ENCODE data around the gene STAG3. TPM values are rescaled to one million over a fixed set of nuclear protein-coding genes. Genes with fewer than 3 reads are reported as not detected.
A peak's percentile ranks its signal among the peaks of the same experiment; 100 is the strongest.
"Not testable (repeated sequence)": the region's sequence is repeated elsewhere in the genome, so short reads cannot be mapped to it uniquely, and the experiment has no call there.

The STAG3 gene
- total RNA-seq, 1 donor from 2014 or later = 0.36 TPM

DNA sequence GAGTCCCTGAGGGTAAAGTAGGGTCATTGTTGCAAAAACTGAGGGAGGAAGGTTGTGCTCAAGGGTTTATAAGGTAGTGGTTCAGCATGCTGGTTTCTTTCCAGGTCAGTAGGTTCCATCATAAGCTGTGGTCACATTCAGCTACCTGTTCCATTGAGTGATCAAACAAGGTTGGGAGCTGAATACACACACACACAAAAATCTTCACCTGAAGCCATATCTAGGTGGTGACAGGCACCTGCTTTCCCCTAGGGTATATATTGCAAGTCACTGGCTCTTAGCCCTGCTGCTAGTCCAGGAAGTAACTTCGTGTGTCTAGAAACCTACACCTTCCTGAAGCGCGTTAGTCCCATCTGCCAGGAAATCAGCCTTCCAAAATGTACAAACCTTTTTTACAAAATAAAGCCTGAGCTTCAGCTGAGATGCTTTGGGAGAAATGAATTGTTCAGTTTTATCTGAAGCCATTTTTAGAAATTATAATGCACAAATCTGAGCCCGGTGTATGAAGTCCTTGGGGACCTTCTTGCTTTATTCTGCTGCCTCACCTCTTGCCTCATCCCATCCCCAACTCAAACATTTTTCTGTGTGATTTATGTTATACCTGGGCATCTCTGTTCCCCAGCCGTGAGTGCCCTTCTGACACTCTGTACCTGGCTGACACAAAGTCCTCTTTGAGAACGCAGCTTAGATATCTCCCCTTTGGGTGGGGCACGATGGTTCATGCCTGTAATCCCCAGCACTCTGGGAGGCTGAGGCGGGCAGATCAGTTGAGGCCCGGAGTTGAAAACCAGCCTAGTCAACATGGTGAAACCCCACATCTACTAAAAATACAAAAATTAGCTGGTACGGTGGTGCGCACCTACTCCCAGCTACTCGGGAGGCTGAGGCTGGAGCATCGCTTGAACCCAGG is 39.6 kb upstream of the STAG3 start:
- Histone ChIP-seq H3K4me1 (ENCODE audit: insufficient read depth, low read length) (no peaks in the 10 kb centered on the region), H3K27ac (ENCODE audit: low read depth, low read length) (no peak overlapping the region), H4K20me1 (ENCODE audit: insufficient read depth, low read length) (no peaks in the 10 kb centered on the region), H3K9me3 (ENCODE audit: insufficient read depth, low read depth, low read length) (no peaks in the 10 kb centered on the region), H3K9ac (ENCODE audit: low read length) (no peak overlapping the region), H3K36me3 (ENCODE audit: insufficient read depth, low read length) (no peaks in the 10 kb centered on the region), H3K79me2 (ENCODE audit: insufficient read depth, low read length) (no peaks in the 10 kb centered on the region), H2AFZ (ENCODE audit: low read depth, low read length) (no peak overlapping the region), H3K4me2 (ENCODE audit: low read length) (no peak overlapping the region), H3K4me3 (ENCODE audit: insufficient read depth, low read depth, low read length) (no peak overlapping the region), H3K27me3 (ENCODE audit: insufficient read depth, low read length) (peaks cover 2% of the 10 kb centered on the region)
- H3K4me1 Mint-ChIP-seq (ENCODE audit: low read depth, unreplicated experiment) = peaks cover 2% of the 10 kb centered on the region
- H3K27me3 Mint-ChIP-seq (ENCODE audit: low read depth, unreplicated experiment) = peaks cover 9% of the 10 kb centered on the region
- no peak for FAIRE-seq
- no peak overlapping the region for H3K27ac Mint-ChIP-seq (ENCODE audit: unreplicated experiment)
- no peak for TF ChIP-seq EZH2 (IDR thresholded peaks at IDR 0.05; ENCODE audit: insufficient read depth, low read length)
- TF ChIP-seq, protein P1, sequence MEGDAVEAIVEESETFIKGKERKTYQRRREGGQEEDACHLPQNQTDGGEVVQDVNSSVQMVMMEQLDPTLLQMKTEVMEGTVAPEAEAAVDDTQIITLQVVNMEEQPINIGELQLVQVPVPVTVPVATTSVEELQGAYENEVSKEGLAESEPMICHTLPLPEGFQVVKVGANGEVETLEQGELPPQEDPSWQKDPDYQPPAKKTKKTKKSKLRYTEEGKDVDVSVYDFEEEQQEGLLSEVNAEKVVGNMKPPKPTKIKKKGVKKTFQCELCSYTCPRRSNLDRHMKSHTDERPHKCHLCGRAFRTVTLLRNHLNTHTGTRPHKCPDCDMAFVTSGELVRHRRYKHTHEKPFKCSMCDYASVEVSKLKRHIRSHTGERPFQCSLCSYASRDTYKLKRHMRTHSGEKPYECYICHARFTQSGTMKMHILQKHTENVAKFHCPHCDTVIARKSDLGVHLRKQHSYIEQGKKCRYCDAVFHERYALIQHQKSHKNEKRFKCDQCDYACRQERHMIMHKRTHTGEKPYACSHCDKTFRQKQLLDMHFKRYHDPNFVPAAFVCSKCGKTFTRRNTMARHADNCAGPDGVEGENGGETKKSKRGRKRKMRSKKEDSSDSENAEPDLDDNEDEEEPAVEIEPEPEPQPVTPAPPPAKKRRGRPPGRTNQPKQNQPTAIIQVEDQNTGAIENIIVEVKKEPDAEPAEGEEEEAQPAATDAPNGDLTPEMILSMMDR (IDR thresholded peaks at IDR 0.05; ENCODE audit: insufficient read depth, low read depth, low read length) = no peak
- DNase-seq (ENCODE audit: low read depth) = no peak
- H3K9me3 Mint-ChIP-seq (ENCODE audit: unreplicated experiment) = no peaks in the 10 kb centered on the region
- H3K36me3 Mint-ChIP-seq (ENCODE audit: low read depth, unreplicated experiment) = no peaks in the 10 kb centered on the region
- no peak overlapping the region for H3K4me3 Mint-ChIP-seq (ENCODE audit: unreplicated experiment)

DNA sequence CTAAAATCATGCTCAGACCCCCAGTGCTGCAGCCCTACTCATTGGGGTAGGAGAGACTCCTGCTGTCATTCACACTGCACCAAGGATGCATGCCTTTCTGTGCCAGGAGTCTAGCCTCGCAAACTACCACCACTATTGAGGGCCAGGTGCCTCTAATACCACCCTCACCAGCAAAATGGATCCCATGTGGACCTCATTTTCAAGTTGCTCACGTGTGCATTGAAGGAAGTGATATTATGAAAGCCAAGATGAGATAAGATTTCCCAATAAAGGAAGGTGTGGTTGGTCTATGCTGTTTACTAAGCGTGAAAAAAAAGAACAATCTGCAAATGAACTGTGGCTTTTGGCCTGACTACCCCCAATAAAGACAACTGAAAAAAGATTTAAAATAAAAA is 36.2 kb upstream of the STAG3 start:
- TF ChIP-seq, protein P1 (IDR thresholded peaks at IDR 0.05; ENCODE audit: insufficient read depth, low read depth, low read length) = no peak
- no peak for TF ChIP-seq EZH2 (IDR thresholded peaks at IDR 0.05; ENCODE audit: insufficient read depth, low read length)
- no peak overlapping the region for H2AFZ ChIP-seq (ENCODE audit: low read depth, low read length)
- Mint-ChIP-seq H3K27ac (ENCODE audit: unreplicated experiment) (no peak overlapping the region), H3K27me3 (ENCODE audit: low read depth, unreplicated experiment) (peaks cover 2% of the 10 kb centered on the region), H3K9me3 (ENCODE audit: unreplicated experiment) (no peaks in the 10 kb centered on the region), H3K36me3 (ENCODE audit: low read depth, unreplicated experiment) (no peaks in the 10 kb centered on the region), H3K4me1 (ENCODE audit: low read depth, unreplicated experiment) (peaks cover 2% of the 10 kb centered on the region), H3K4me3 (ENCODE audit: unreplicated experiment) (no peak overlapping the region)
- no peaks in the 10 kb centered on the region for H3K79me2 ChIP-seq (ENCODE audit: insufficient read depth, low read length)
- H3K4me3 ChIP-seq (ENCODE audit: insufficient read depth, low read depth, low read length) = no peak overlapping the region
- H3K36me3 ChIP-seq (ENCODE audit: insufficient read depth, low read length) = no peaks in the 10 kb centered on the region
- H3K4me2 ChIP-seq (ENCODE audit: low read length) = no peak overlapping the region
- H3K27me3 ChIP-seq (ENCODE audit: insufficient read depth, low read length) = no peaks in the 10 kb centered on the region
- H3K9ac ChIP-seq (ENCODE audit: low read length) = no peak overlapping the region
- H3K27ac ChIP-seq (ENCODE audit: low read depth, low read length) = no peak overlapping the region
- DNase-seq (ENCODE audit: low read depth) (no peak), FAIRE-seq (no peak)
- no peaks in the 10 kb centered on the region for H3K4me1 ChIP-seq (ENCODE audit: insufficient read depth, low read length)
- H3K9me3 ChIP-seq (ENCODE audit: insufficient read depth, low read depth, low read length) = no peaks in the 10 kb centered on the region
- no peaks in the 10 kb centered on the region for H4K20me1 ChIP-seq (ENCODE audit: insufficient read depth, low read length)

DNA sequence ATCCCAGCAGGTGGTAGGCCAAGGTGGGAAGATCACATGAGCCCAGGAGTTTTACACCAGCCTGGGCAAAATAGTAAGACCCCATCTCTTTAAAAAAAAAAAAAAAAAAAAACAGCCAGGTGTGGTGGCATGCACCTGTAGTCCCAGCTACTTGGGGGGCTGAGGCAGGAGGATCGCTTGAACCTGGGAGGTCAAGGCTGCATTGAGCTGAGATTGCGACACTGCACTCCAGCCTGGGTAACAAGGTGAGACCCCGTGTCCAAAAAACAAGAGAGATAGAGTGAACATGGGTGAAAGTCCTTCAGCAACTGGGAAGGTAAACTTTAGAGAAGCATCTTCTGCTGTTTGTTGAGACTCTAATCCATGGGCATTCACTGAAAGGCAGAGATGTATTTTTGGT is 35.3 kb upstream of the STAG3 start:
- Histone ChIP-seq H3K79me2 (ENCODE audit: insufficient read depth, low read length) (no peaks in the 10 kb centered on the region), H2AFZ (ENCODE audit: low read depth, low read length) (no peak overlapping the region)
- H3K9me3 Mint-ChIP-seq (ENCODE audit: unreplicated experiment) = no peaks in the 10 kb centered on the region

DNA sequence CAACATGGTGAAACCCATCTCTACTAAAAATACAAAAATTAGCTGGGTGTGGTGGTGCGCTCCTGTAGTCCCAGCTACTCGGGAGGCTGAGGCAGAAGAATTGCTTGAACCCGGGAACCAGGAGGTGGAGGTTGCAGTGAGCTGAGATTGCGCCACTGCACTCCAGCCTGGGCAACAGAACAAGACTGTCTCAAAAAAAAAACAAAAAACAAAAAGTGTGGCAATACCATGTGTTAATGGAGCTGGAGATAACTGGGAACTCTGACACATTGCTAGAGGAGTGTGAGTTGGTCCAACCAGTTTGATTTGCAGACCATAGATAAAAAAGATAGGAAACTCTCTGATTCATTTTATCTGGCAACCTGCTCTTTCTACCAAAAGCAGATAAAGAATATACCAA is 31.4 kb upstream of the STAG3 start:
- H3K9ac ChIP-seq (ENCODE audit: low read length); H3K27me3 Mint-ChIP-seq (ENCODE audit: low read depth, unreplicated experiment); H3K4me1 Mint-ChIP-seq (ENCODE audit: low read depth, unreplicated experiment); H3K4me3 Mint-ChIP-seq (ENCODE audit: unreplicated experiment); H3K4me2 ChIP-seq (ENCODE audit: low read length); H3K27me3 ChIP-seq (ENCODE audit: insufficient read depth, low read length); H3K4me3 ChIP-seq (ENCODE audit: insufficient read depth, low read depth, low read length); H3K27ac ChIP-seq (ENCODE audit: low read depth, low read length); H3K4me1 ChIP-seq (ENCODE audit: insufficient read depth, low read length); H3K9me3 ChIP-seq (ENCODE audit: insufficient read depth, low read depth, low read length); H4K20me1 ChIP-seq (ENCODE audit: insufficient read depth, low read length); H3K36me3 Mint-ChIP-seq (ENCODE audit: low read depth, unreplicated experiment); H3K36me3 ChIP-seq (ENCODE audit: insufficient read depth, low read length); H2AFZ ChIP-seq (ENCODE audit: low read depth, low read length); H3K27ac Mint-ChIP-seq (ENCODE audit: unreplicated experiment); H3K9me3 Mint-ChIP-seq (ENCODE audit: unreplicated experiment); FAIRE-seq: not testable (repeated sequence)
- peak; percentile 77 for DNase-seq (ENCODE audit: low read depth)
- H3K79me2 ChIP-seq (ENCODE audit: insufficient read depth, low read length) = peaks cover 17% of the 10 kb centered on the region

More for the DNA sequence above, 35.3 kb upstream of the STAG3 start:
- H3K27me3 Mint-ChIP-seq (ENCODE audit: low read depth, unreplicated experiment) = peaks cover 2% of the 10 kb centered on the region
- no peaks in the 10 kb centered on the region for H3K9me3 ChIP-seq (ENCODE audit: insufficient read depth, low read depth, low read length)
- H3K27ac ChIP-seq (ENCODE audit: low read depth, low read length) = no peak overlapping the region
- no peak overlapping the region for H3K27ac Mint-ChIP-seq (ENCODE audit: unreplicated experiment)
- no peaks in the 10 kb centered on the region for H3K36me3 ChIP-seq (ENCODE audit: insufficient read depth, low read length)
- FAIRE-seq (no peak), DNase-seq (ENCODE audit: low read depth) (no peak)
- no peak overlapping the region for H3K9ac ChIP-seq (ENCODE audit: low read length)
- H3K4me1 ChIP-seq (ENCODE audit: insufficient read depth, low read length) = no peaks in the 10 kb centered on the region
- peaks cover 2% of the 10 kb centered on the region for H3K4me1 Mint-ChIP-seq (ENCODE audit: low read depth, unreplicated experiment)
- H3K4me3 Mint-ChIP-seq (ENCODE audit: unreplicated experiment) = no peak overlapping the region
- H3K27me3 ChIP-seq (ENCODE audit: insufficient read depth, low read length) = no peaks in the 10 kb centered on the region
- no peak overlapping the region for H3K4me2 ChIP-seq (ENCODE audit: low read length)
- H3K4me3 ChIP-seq (ENCODE audit: insufficient read depth, low read depth, low read length) = no peak overlapping the region
- no peaks in the 10 kb centered on the region for H4K20me1 ChIP-seq (ENCODE audit: insufficient read depth, low read length)
- TF ChIP-seq, protein P1 (IDR thresholded peaks at IDR 0.05; ENCODE audit: insufficient read depth, low read depth, low read length) = no peak
- TF ChIP-seq EZH2 (IDR thresholded peaks at IDR 0.05; ENCODE audit: insufficient read depth, low read length) = no peak
- no peaks in the 10 kb centered on the region for H3K36me3 Mint-ChIP-seq (ENCODE audit: low read depth, unreplicated experiment)

Data from astrocyte (in vitro differentiated cells and primary cell).